Epithelial cell of esophagus (primary cell): ENCODE measurements around the gene PPIF.
A peak's percentile ranks its signal among the peaks of the same experiment; 100 is the strongest.

ENCODE experiments used
- DNase-seq: peaks from one replicate; pipeline ENCODE4 v3.0.0; 2010; ENCODE audit warnings: low read depth
- H3K4me3 ChIP-seq: 2 replicates; pipeline ENCODE4 v1.5.1; 2011; ENCODE audit warnings: mild to moderate bottlenecking, low read length, control low read depth
- CTCF ChIP-seq: IDR thresholded peaks from 2 replicates; pipeline ENCODE4 v1.5.1; 2011; ENCODE audit warnings: low read depth, mild to moderate bottlenecking, low read length, control low read depth, inconsistent platforms; ENCODE audit not compliant: insufficient read depth; ENCODE audit errors: missing control alignments

The PPIF gene

DNA sequence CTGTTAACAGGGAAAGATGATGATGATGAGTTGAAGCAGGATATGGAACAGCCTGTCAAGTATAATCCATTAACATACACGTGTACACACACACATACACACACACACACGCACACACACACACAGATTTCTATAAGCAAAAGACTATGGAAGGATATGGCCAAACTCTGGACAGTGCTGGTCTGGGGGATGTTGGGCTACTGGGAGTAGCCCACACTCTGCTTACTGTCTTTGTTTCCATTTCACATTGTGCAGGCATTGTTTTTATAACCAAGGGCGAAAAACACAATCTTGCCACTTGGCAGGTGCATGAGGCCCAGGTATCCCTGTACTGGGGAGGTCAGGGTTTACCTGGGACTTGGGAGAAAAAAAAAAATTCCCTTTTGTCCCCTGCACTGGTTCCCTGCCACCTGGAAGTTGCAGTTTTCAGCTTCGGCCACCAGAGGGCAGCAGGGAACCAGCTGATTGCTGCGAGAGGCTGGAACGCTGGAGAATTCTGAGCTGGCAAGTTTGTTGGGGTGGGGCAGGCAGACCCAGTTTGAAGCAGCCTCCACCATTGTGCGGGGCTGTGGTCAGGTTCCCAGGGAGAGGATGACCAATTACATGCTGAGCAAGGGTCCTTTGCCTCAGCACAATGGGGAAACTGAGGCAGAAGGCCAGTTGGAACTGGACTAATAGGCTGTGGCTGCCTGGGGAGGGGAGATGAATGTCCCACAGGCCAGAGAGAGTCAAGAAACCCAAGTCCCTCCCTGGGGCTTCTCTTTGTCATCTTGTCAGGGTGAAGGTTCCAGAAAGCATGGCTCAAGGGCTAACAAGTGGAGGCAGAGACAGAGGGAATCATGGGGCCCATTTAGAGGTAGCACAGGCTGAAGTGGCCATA is 27.3 kb downstream of the PPIF start:
- DNase-seq: peak; percentile 71
- H3K4me3 ChIP-seq: no peak overlapping the region
- peak; percentile 98 for TF ChIP-seq CTCF

DNA sequence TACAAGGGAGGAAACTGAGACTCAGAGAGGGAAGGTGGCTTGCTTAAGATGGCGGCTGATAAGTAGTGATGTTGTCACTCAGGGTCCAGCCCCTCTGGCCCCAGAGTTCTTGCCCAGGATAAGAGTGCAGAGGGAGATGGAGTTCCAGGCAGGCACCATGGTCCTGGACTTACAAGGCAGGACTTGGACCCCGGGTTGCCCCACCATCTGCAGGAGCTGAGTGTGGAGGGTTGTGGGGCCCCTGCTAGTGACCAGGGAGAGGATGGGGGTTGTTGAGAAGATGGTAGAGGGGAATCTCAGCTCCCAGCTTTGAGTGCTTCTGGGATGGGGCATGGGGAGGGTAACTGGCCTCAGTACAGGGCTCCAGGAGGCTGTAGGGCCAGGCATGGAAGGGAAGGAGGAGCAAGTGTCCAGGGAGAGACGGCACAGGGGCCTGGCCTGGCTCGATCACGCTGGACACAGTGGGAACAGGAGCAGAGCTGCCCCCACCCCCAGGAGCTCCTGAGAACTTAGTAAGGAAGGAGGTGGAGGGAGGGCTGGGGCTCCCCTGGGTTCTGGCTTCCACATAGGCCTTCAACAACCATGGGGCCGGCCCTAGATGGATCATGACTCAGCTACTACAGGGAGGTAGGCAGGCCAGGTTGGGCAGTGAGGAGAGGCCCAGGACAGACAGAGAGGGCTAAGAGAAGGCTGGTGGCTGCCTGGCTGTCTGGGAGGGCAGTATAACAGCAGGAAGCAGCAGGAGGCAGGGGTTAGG is 28.2 kb downstream of the PPIF start:
- TF ChIP-seq CTCF: no peak
- H3K4me3 ChIP-seq: no peak overlapping the region
- DNase-seq: peak; percentile 29

GRCh38 chr10:79376078-79376628 is 28.9 kb downstream of the PPIF start:
- H3K4me3 ChIP-seq: no peak overlapping the region
- DNase-seq: no peak
- no peak for TF ChIP-seq CTCF

GRCh38 chr10:79376751-79377556 is 29.7 kb downstream of the PPIF start:
- TF ChIP-seq CTCF: no peak
- H3K4me3 ChIP-seq: no peak overlapping the region

GRCh38 chr10:79377557-79378382 is 30.5 kb downstream of the PPIF start:
- no peak for TF ChIP-seq CTCF
- DNase-seq: no peak
- H3K4me3 ChIP-seq: no peak overlapping the region

More at GRCh38 chr10:79376751-79377556, 29.7 kb downstream of the PPIF start:
- DNase-seq: no peak

GRCh38 chr10:79378383-79378646 is 31.0 kb downstream of the PPIF start:
- H3K4me3 ChIP-seq: no peak overlapping the region
- no peak for DNase-seq
- TF ChIP-seq CTCF: no peak
